ENCODE data around the gene TRIM32. TPM values are rescaled to one million over a fixed set of nuclear protein-coding genes. Genes with fewer than 3 reads are reported as not detected.

TRIM32 gene
- total RNA-seq, 1 experiment from 2014 or later: 23.2 TPM

GRCh38 chr9:116647515-116647809, 39.6 kb upstream of the TRIM32 start:
- Histone ChIP-seq H3K27me3 (ENCODE audit: insufficient read depth, low read length) (no peaks in the 10 kb centered on the region), H3K9ac (ENCODE audit: low read length) (no peak overlapping the region), H3K9me3 (ENCODE audit: control insufficient read depth in 1 of 2, insufficient read depth in 1 of 2, low read depth in 1 of 2, low read length in 2 of 2) (no peaks in the 10 kb centered on the region), H2AFZ (ENCODE audit: low read depth, low read length, poor library complexity, severe bottlenecking) (no peak overlapping the region), H3K4me1 (ENCODE audit: control insufficient read depth in 1 of 2, insufficient read depth in 2 of 2, low read length in 2 of 2) (no peaks in the 10 kb centered on the region), H3K4me3 (replicated peaks in 1 of 2; ENCODE audit: low read depth in 1 of 2, low read length in 2 of 2) (no peak overlapping the region), H3K9me2 (ENCODE audit: insufficient read depth) (no peaks in the 10 kb centered on the region), H4K20me1 (ENCODE audit: insufficient read depth) (no peaks in the 10 kb centered on the region), H3K4me2 (ENCODE audit: low read length) (no peak overlapping the region), H3K79me2 (ENCODE audit: insufficient read depth, low read length) (no peaks in the 10 kb centered on the region), H3K27ac (ENCODE audit: low read depth, low read length) (no peak overlapping the region), H3K36me3 (ENCODE audit: control insufficient read depth in 1 of 2, insufficient read depth in 2 of 2, low read length in 2 of 2) (no peaks in the 10 kb centered on the region)
- RAD21 ChIA-PET (ENCODE audit: low non-redundant PET in 1 of 2, low total read pairs in 2 of 2, uncharacterized antibody in 2 of 2, unreplicated experiment in 2 of 2): no interaction called here
- intact Hi-C loops (cut with micrococcal nuclease): loop anchor here (2.0 to 5.0 kb wide), 3 partner anchors 59 to 1055 kb away; no protein-coding TSS in a partner anchor
- no peak for DNase-seq (ENCODE audit: low read depth, low spot score)
- CTCF ChIA-PET: interaction anchor here (1.0 to 2.2 kb wide), 2 partner anchors 56 to 495 kb away, joined by 3 to 7 read pairs; no protein-coding TSS in a partner anchor
- TF ChIP-seq SP1 (IDR thresholded peaks at IDR 0.05; ENCODE audit: low read depth): no peak
- TF ChIP-seq MAX (IDR thresholded peaks at IDR 0.05): no peak
- TF ChIP-seq, protein P1, sequence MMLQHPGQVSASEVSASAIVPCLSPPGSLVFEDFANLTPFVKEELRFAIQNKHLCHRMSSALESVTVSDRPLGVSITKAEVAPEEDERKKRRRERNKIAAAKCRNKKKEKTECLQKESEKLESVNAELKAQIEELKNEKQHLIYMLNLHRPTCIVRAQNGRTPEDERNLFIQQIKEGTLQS (IDR thresholded peaks at IDR 0.05): no peak
- TF ChIP-seq EZH2 (IDR thresholded peaks at IDR 0.05): no peak
- no peak for TF ChIP-seq CEBPB (IDR thresholded peaks at IDR 0.05; ENCODE audit: low read depth)
- TF ChIP-seq POLR2A (IDR thresholded peaks at IDR 0.05; ENCODE audit: borderline replicate concordance, extremely low read depth, insufficient read depth, insufficient read length): no peak
- no peak for TF ChIP-seq FOSL1 (IDR thresholded peaks at IDR 0.05; ENCODE audit: low read depth)
- TF ChIP-seq JUND (IDR thresholded peaks at IDR 0.05): no peak
- no peak for TF ChIP-seq ELF1 (IDR thresholded peaks at IDR 0.05; ENCODE audit: borderline replicate concordance, low read depth)
- no peak for TF ChIP-seq REST (IDR thresholded peaks at IDR 0.05; ENCODE audit: low read depth)
- no peak for TF ChIP-seq CTCF (IDR thresholded peaks at IDR 0.05 in 2 of 3, conservative IDR thresholded peaks at IDR 0.05 in 1 of 3; ENCODE audit: borderline replicate concordance in 1 of 3, insufficient read depth in 1 of 3, low read depth in 2 of 3, low read length in 2 of 3)
- TF ChIP-seq EGR1 (IDR thresholded peaks at IDR 0.05; ENCODE audit: low read depth): no peak
- no peak for TF ChIP-seq SRF (IDR thresholded peaks at IDR 0.05; ENCODE audit: low read depth)
- TF ChIP-seq EZH2phosphoT487 (IDR thresholded peaks at IDR 0.05; ENCODE audit: borderline replicate concordance): no peak
- TF ChIP-seq CBX3 (IDR thresholded peaks at IDR 0.05; ENCODE audit: low read depth): no peak
- BruUV-seq (replicated peaks): no TSS peak
- POLR2A ChIA-PET: no interaction called here
- ATAC-seq: peak; percentile 30
